Kidney (tissue), 14 donors: ENCODE results near the gene MCTP2. TPM values are rescaled to one million over a fixed set of nuclear protein-coding genes. Genes with fewer than 3 reads are reported as not detected.
A peak's percentile ranks its signal among the peaks of the same experiment; 100 is the strongest.

ENCODE experiments used
- DNase-seq, 5 donors: peaks; one replicate each; pipeline ENCODE4 v3.0.0-alpha.2; 2013 to 2020
- FAIRE-seq: peaks from 2 replicates; lab custom pipeline; 2012; peaks lifted over from hg19 to GRCh38; lab: Jason Lieb, UNC
- H3K27ac ChIP-seq, 2 donors: one replicate each; pipeline ENCODE4 v1.7.0; 2013; ENCODE audit warnings: low read depth in 2 of 2, low read length in 2 of 2, inconsistent platforms in 1 of 2
- H3K27me3 ChIP-seq: one replicate; pipeline ENCODE4 v1.7.1; 2013; ENCODE audit warnings: low read length, inconsistent platforms; ENCODE audit not compliant: control insufficient read depth, insufficient read depth
- H3K36me3 ChIP-seq, 3 donors: one replicate each; pipeline versions ENCODE4 v1.7.0 to v1.7.1; 2013; ENCODE audit warnings: low read length in 3 of 3, control low read depth in 1 of 3, inconsistent platforms in 1 of 3; ENCODE audit not compliant: insufficient read depth in 3 of 3, control insufficient read depth in 2 of 3
- H3K4me1 ChIP-seq, 3 donors: one replicate each; pipeline versions ENCODE4 v1.7.0 to v1.7.1; 2013; ENCODE audit warnings: low read length in 3 of 3, inconsistent platforms in 1 of 3, low read depth in 1 of 3; ENCODE audit not compliant: control insufficient read depth in 2 of 3, insufficient read depth in 2 of 3
- H3K4me3 ChIP-seq, 3 donors: one replicate each; pipeline versions ENCODE4 v1.7.0 to v1.8.1; 2013; ENCODE audit warnings: low read length in 3 of 3, control low read depth in 1 of 3, inconsistent platforms in 1 of 3
- H3K9ac ChIP-seq, 3 donors: one replicate each; pipeline versions ENCODE4 v1.7.0 to v1.7.1; 2013; ENCODE audit warnings: low read length in 3 of 3, control low read depth in 1 of 3, inconsistent platforms in 1 of 3
- H3K9me3 ChIP-seq, 3 donors: one replicate each; pipeline versions ENCODE4 v1.7.0 to v1.7.1; 2013; ENCODE audit warnings: low read length in 3 of 3, control low read depth in 1 of 3, inconsistent platforms in 1 of 3; ENCODE audit not compliant: control insufficient read depth in 2 of 3, insufficient read depth in 1 of 3
- intact Hi-C: fragments of 100-400 bp; cut with DNase I; formaldehyde crosslinking; loops from one replicate; pipeline ENCODE4 v1.11.1; 2022
- polyA plus RNA-seq: library from polyadenylated mRNA; stranded (reverse); fragments of 350-450 nt; fragmentation: Illumina TruSeq; extraction: RNeasy Lipid Tissue Mini Kit (QIAGEN cat#74804); gene quantifications from one replicate; pipeline ENCODE4 v1.2.3, GENCODE V29; 2014; ENCODE audit warnings: low read depth, low replicate concordance; ENCODE audit not compliant: insufficient read depth
- total RNA-seq: library from RNA; stranded (reverse); fragmentation: NEBNext Ultra II Directional; extraction: Animal tissue kit (Norgen Biotek cat#: 25700); gene quantifications from one replicate; pipeline ENCODE4 v1.2.1, GENCODE V29; 2021
- TF ChIP-seq, protein P1 (sequence below): IDR thresholded peaks from 3 replicates; pipeline ENCODE4 v1.5.1; 2012; ENCODE audit warnings: mild to moderate bottlenecking, moderate library complexity, borderline replicate concordance; ENCODE audit not compliant: insufficient read depth; ENCODE audit errors: extremely low read depth
- donor health status: control.
- donor health status: control.
- donor health status: control.
- donor health status: control.
- donor health status: control.
- donor health status: DM: yes; HTN: yes; CAD: no.
- donor health status: Normal renal cell carcinoma (clear cell type).

Gene MCTP2
- total and polyA plus RNA-seq, 2 donors from 2014 or later = 1.2 to 21.1 TPM

DNA sequence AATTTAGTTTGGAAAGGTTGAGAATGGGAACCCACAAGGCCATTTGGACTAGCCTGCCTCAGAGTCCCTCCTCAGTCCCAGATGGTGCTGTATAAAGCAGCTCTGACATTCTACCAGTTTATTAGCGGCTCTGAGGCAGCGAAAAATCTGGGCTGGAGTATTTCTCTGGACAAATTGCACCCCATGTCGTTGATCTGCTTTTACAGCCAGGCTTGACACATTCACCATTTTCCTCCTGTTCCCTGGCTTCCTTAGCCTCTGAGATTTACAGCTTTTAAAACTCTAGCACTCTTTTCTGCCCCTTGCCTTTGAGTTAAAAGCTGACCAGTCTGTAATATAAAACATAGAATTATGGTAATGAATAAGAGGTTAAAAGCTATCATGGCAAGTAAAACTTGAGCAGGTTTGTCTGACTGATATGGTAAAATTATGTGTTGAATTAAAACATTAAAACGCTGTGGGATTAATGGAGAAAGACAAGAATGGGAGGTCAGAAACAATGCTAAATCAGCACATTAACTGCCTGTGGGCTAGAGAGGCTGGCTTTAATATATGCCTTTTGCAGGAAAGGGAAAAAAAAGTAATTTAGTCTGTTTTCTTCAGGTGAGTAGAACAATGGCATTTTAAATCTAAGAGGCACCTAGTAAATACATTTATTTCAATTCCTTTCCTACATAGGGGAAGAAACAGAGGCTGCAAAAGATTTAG lies 131.2 kb downstream of the MCTP2 start:
- H3K9me3 ChIP-seq = no peaks in the 10 kb centered on the region
- no peaks in the 10 kb centered on the region for H3K27me3 ChIP-seq
- TF ChIP-seq, protein P1, sequence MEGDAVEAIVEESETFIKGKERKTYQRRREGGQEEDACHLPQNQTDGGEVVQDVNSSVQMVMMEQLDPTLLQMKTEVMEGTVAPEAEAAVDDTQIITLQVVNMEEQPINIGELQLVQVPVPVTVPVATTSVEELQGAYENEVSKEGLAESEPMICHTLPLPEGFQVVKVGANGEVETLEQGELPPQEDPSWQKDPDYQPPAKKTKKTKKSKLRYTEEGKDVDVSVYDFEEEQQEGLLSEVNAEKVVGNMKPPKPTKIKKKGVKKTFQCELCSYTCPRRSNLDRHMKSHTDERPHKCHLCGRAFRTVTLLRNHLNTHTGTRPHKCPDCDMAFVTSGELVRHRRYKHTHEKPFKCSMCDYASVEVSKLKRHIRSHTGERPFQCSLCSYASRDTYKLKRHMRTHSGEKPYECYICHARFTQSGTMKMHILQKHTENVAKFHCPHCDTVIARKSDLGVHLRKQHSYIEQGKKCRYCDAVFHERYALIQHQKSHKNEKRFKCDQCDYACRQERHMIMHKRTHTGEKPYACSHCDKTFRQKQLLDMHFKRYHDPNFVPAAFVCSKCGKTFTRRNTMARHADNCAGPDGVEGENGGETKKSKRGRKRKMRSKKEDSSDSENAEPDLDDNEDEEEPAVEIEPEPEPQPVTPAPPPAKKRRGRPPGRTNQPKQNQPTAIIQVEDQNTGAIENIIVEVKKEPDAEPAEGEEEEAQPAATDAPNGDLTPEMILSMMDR = no peak
- peaks cover 0 to 3% (median 0%) of the 10 kb centered on the region in 3 donors for H3K36me3 ChIP-seq
- FAIRE-seq (no peak), DNase-seq (peak in 3 of 5 donors; percentile 47 to 91 (median 83))
- no peak overlapping the region for H3K9ac ChIP-seq
- peaks cover 0 to 3% (median 0%) of the 10 kb centered on the region in 3 donors for H3K4me1 ChIP-seq
- no peak overlapping the region for H3K4me3 ChIP-seq
- intact Hi-C loops = loop anchor here (10.0 kb wide), 1 partner anchor 892 kb away; no protein-coding TSS in a partner anchor
- no peak overlapping the region for H3K27ac ChIP-seq

GRCh38 chr15:94363382-94363781 lies 132.0 kb downstream of the MCTP2 start:
- Histone ChIP-seq H3K36me3 (peaks cover 0 to 3% (median 0%) of the 10 kb centered on the region in 3 donors), H3K4me3 (no peak overlapping the region), H3K9ac (no peak overlapping the region), H3K4me1 (peaks cover 0 to 3% (median 0%) of the 10 kb centered on the region in 3 donors), H3K27me3 (no peaks in the 10 kb centered on the region), H3K27ac (no peak overlapping the region), H3K9me3 (no peaks in the 10 kb centered on the region)
- intact Hi-C loops = loop anchor here (10.0 kb wide), 1 partner anchor 891 kb away; no protein-coding TSS in a partner anchor
- FAIRE-seq = no peak
- TF ChIP-seq, protein P1 = no peak
- peak in 1 of 5 donors; percentile 44 for DNase-seq

- Histone ChIP-seq H3K9ac (no peak overlapping the region), H3K9me3 (no peaks in the 10 kb centered on the region), H3K4me3 (no peak overlapping the region)
These were observed 135.4 kb downstream of the MCTP2 start for GRCh38 chr15:94366781-94367180.

More at GRCh38 chr15:94366781-94367180, 135.4 kb downstream of the MCTP2 start:
- Histone ChIP-seq H3K27me3 (no peaks in the 10 kb centered on the region), H3K36me3 (no peaks in the 10 kb centered on the region), H3K4me1 (peaks cover 0 to 6% (median 0%) of the 10 kb centered on the region in 3 donors), H3K27ac (no peak overlapping the region)
- intact Hi-C loops = loop anchor here (10.0 kb wide), 1 partner anchor 888 kb away; no protein-coding TSS in a partner anchor
- DNase-seq (no peak), FAIRE-seq (no peak)
- TF ChIP-seq, protein P1 = no peak
